OCI-LY3 (cell line): ENCODE data around the gene LHFPL6.

Source experiments
- EZH2phosphoT487 ChIP-seq: fragments of 200-600 bp; shearing (Covaris generic); IDR thresholded peaks from 2 replicates; pipeline ENCODE4 v1.6.1; 2018; ENCODE audit warnings: antibody characterized with exemption, mixed run types, low read depth
- TF ChIP-seq, protein P1 (sequence below): fragments of 200-600, 300-600 bp; sonication (generic); IDR thresholded peaks from 2 replicates; pipeline ENCODE4 v1.5.1; 2014; ENCODE audit warnings: antibody characterized with exemption, low read length, low read depth

DNA sequence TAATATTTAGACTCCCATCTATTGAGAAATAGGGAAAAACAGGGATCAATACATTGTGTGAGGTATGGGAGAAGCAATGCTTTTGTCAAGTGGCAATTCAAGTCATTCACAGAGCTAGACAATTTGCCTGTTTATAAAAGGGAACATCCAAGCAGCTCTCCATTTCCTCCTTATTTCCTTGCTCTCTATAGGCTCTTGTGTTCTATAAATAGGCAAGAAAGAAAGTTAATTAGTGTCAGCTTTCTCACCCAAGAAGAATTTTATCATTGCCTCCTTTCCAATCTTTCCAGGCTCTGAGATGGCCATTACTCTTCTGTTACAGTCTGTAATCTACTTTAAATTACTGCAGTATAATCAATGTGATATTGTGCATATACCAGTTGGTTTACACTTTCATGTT, 199.9 kb downstream of the LHFPL6 start:
- TF ChIP-seq, protein P1, sequence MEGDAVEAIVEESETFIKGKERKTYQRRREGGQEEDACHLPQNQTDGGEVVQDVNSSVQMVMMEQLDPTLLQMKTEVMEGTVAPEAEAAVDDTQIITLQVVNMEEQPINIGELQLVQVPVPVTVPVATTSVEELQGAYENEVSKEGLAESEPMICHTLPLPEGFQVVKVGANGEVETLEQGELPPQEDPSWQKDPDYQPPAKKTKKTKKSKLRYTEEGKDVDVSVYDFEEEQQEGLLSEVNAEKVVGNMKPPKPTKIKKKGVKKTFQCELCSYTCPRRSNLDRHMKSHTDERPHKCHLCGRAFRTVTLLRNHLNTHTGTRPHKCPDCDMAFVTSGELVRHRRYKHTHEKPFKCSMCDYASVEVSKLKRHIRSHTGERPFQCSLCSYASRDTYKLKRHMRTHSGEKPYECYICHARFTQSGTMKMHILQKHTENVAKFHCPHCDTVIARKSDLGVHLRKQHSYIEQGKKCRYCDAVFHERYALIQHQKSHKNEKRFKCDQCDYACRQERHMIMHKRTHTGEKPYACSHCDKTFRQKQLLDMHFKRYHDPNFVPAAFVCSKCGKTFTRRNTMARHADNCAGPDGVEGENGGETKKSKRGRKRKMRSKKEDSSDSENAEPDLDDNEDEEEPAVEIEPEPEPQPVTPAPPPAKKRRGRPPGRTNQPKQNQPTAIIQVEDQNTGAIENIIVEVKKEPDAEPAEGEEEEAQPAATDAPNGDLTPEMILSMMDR = no peak
- TF ChIP-seq EZH2phosphoT487 = no peak
